ENCODE results near the gene FOXB1.

GRCh38 chr15:59968314-59968713 is 35.8 kb upstream of the FOXB1 start:
- TF ChIP-seq CTCF (IDR thresholded peaks at IDR 0.05) (no peak), EP300 (IDR thresholded peaks at IDR 0.05) (no peak)
